Astrocyte (in vitro differentiated cells and primary cell): Measurements from ENCODE around the gene AHNAK. TPM values are rescaled to one million over a fixed set of nuclear protein-coding genes. Genes with fewer than 3 reads are reported as not detected.

Experiments
- DNase-seq: peaks from one replicate; pipeline ENCODE4 v3.0.0-alpha.2; 2010; ENCODE audit warnings: low read depth
- FAIRE-seq: peaks from 2 replicates; lab custom pipeline; 2011; peaks lifted over from hg19 to GRCh38; lab: Jason Lieb, UNC
- H2AFZ ChIP-seq: 2 replicates; pipeline ENCODE4 v1.6.0; 2012; ENCODE audit warnings: low read depth, low read length, inconsistent platforms
- H3K27ac ChIP-seq: 2 replicates; pipeline ENCODE4 v1.5.1; 2011; ENCODE audit warnings: low read depth, low read length, inconsistent platforms
- H3K27me3 ChIP-seq: 2 replicates; pipeline ENCODE4 v1.6.0; 2011; ENCODE audit warnings: low read length, inconsistent platforms; ENCODE audit not compliant: insufficient read depth
- H3K36me3 ChIP-seq: 2 replicates; pipeline ENCODE4 v1.5.1; 2011; ENCODE audit warnings: low read length, inconsistent platforms; ENCODE audit not compliant: insufficient read depth
- H3K4me1 ChIP-seq: 2 replicates; pipeline ENCODE4 v1.5.1; 2011; ENCODE audit warnings: low read length, inconsistent platforms; ENCODE audit not compliant: insufficient read depth
- H3K4me2 ChIP-seq: 2 replicates; pipeline ENCODE4 v1.6.0; 2012; ENCODE audit warnings: low read length, inconsistent platforms
- H3K4me3 ChIP-seq: 2 replicates; pipeline ENCODE4 v1.5.1; 2011; ENCODE audit warnings: low read depth, mild to moderate bottlenecking, low read length, inconsistent platforms; ENCODE audit not compliant: insufficient read depth
- H3K79me2 ChIP-seq: 2 replicates; pipeline ENCODE4 v1.6.0; 2012; ENCODE audit warnings: mild to moderate bottlenecking, low read length, inconsistent platforms; ENCODE audit not compliant: insufficient read depth
- H3K9ac ChIP-seq: 2 replicates; pipeline ENCODE4 v1.6.0; 2012; ENCODE audit warnings: mild to moderate bottlenecking, low read length, inconsistent platforms
- H3K9me3 ChIP-seq: 2 replicates; pipeline ENCODE4 v1.5.1; 2012; ENCODE audit warnings: low read depth, mild to moderate bottlenecking, low read length, inconsistent platforms; ENCODE audit not compliant: insufficient read depth
- H4K20me1 ChIP-seq: 2 replicates; pipeline ENCODE4 v1.6.0; 2012; ENCODE audit warnings: low read length, inconsistent platforms; ENCODE audit not compliant: insufficient read depth
- H3K27ac Mint-ChIP-seq: one replicate; pipeline ENCODE4 v1.8.0; 2021; ENCODE audit warnings: mild to moderate bottlenecking, mixed read lengths; ENCODE audit not compliant: unreplicated experiment
- H3K27me3 Mint-ChIP-seq: one replicate; pipeline ENCODE4 v1.8.0; 2021; ENCODE audit warnings: low read depth, mixed read lengths; ENCODE audit not compliant: unreplicated experiment
- H3K36me3 Mint-ChIP-seq: one replicate; pipeline ENCODE4 v1.8.0; 2021; ENCODE audit warnings: low read depth, mixed read lengths; ENCODE audit not compliant: unreplicated experiment
- H3K4me1 Mint-ChIP-seq: one replicate; pipeline ENCODE4 v1.8.0; 2021; ENCODE audit warnings: low read depth, mixed read lengths; ENCODE audit not compliant: unreplicated experiment
- H3K4me3 Mint-ChIP-seq: one replicate; pipeline ENCODE4 v1.8.0; 2021; ENCODE audit warnings: mild to moderate bottlenecking, moderate library complexity, mixed read lengths; ENCODE audit not compliant: unreplicated experiment
- H3K9me3 Mint-ChIP-seq: one replicate; pipeline ENCODE4 v1.8.0; 2021; ENCODE audit warnings: mild to moderate bottlenecking, mixed read lengths; ENCODE audit not compliant: unreplicated experiment
- EZH2 ChIP-seq: IDR thresholded peaks from 2 replicates; pipeline ENCODE4 v1.6.1; 2012; ENCODE audit warnings: mild to moderate bottlenecking, low read length, inconsistent platforms; ENCODE audit not compliant: insufficient read depth
- total RNA-seq: library from RNA; stranded (reverse); gene quantifications from 2 replicates; pipeline ENCODE4 v1.2.1, GENCODE V29; 2021
- TF ChIP-seq, protein P1 (sequence below): IDR thresholded peaks from 2 replicates; pipeline ENCODE4 v1.5.1; 2011; ENCODE audit warnings: low read depth, mild to moderate bottlenecking, inconsistent platforms, low read length, moderate library complexity; ENCODE audit not compliant: insufficient read depth

Gene AHNAK
- total RNA-seq, 1 donor from 2014 or later, result 378 TPM

- Histone ChIP-seq H3K27ac (no peak overlapping the region), H3K79me2 (no peaks in the 10 kb centered on the region), H3K4me2 (no peak overlapping the region), H3K9ac (no peak overlapping the region), H3K9me3 (no peaks in the 10 kb centered on the region), H2AFZ (no peak overlapping the region), H4K20me1 (no peaks in the 10 kb centered on the region), H3K4me1 (peaks cover 4% of the 10 kb centered on the region), H3K27me3 (no peaks in the 10 kb centered on the region), H3K4me3 (no peak overlapping the region), H3K36me3 (no peaks in the 10 kb centered on the region)
- Mint-ChIP-seq H3K4me1 (peaks cover 6% of the 10 kb centered on the region), H3K27me3 (peaks cover 3% of the 10 kb centered on the region), H3K9me3 (no peaks in the 10 kb centered on the region), H3K36me3 (no peaks in the 10 kb centered on the region), H3K4me3 (no peak overlapping the region), H3K27ac (no peak overlapping the region)
- FAIRE-seq (no peak), DNase-seq (no peak)
- TF ChIP-seq, protein P1, sequence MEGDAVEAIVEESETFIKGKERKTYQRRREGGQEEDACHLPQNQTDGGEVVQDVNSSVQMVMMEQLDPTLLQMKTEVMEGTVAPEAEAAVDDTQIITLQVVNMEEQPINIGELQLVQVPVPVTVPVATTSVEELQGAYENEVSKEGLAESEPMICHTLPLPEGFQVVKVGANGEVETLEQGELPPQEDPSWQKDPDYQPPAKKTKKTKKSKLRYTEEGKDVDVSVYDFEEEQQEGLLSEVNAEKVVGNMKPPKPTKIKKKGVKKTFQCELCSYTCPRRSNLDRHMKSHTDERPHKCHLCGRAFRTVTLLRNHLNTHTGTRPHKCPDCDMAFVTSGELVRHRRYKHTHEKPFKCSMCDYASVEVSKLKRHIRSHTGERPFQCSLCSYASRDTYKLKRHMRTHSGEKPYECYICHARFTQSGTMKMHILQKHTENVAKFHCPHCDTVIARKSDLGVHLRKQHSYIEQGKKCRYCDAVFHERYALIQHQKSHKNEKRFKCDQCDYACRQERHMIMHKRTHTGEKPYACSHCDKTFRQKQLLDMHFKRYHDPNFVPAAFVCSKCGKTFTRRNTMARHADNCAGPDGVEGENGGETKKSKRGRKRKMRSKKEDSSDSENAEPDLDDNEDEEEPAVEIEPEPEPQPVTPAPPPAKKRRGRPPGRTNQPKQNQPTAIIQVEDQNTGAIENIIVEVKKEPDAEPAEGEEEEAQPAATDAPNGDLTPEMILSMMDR, result no peak
- no peak for TF ChIP-seq EZH2
These were observed 90.0 kb downstream of the AHNAK start for GRCh38 chr11:62456630-62457029.

DNA sequence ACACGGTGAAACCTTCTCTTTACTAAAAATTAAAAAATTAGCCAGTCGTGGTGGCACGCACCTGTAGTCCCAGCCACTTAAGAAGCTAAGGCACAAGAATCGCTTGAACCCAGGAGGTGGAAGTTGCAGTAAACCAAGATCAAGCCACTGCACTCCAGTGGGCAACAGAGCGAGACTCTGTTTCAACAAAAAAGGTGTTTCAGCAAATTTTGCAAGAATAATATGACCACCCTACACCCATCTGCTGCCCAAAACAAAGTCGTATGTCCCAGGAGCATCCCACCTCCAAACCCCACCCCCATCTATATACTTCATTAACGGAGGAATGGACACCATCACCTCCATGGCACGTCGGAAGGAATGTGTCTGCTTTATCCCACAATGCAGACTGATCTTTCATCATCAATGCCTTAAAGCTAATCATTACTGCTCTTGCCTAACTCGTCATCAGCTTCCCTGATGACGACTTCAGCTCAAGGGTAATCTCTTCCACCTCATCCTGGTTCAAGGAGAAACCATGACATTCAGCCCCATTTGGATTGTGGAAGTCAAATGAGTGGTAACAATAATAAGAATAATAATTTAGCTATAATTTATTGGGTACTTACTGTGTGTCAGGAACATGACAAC, 93.7 kb downstream of the AHNAK start:
- peaks cover 4% of the 10 kb centered on the region for H3K9me3 Mint-ChIP-seq
- Histone ChIP-seq H4K20me1 (no peaks in the 10 kb centered on the region), H3K27ac (no peak overlapping the region), H3K36me3 (no peaks in the 10 kb centered on the region), H2AFZ (no peak overlapping the region), H3K9ac (no peak overlapping the region), H3K27me3 (no peaks in the 10 kb centered on the region), H3K4me1 (peaks cover 4% of the 10 kb centered on the region), H3K9me3 (no peaks in the 10 kb centered on the region), H3K79me2 (no peaks in the 10 kb centered on the region), H3K4me2 (no peak overlapping the region), H3K4me3 (no peak overlapping the region)
- H3K4me3 Mint-ChIP-seq, result no peak overlapping the region
- FAIRE-seq, result no peak
- no peak for DNase-seq
- no peaks in the 10 kb centered on the region for H3K36me3 Mint-ChIP-seq
- no peak for TF ChIP-seq EZH2
- TF ChIP-seq, protein P1, result no peak
- H3K4me1 Mint-ChIP-seq, result peaks cover 6% of the 10 kb centered on the region
- H3K27me3 Mint-ChIP-seq, result peaks cover 5% of the 10 kb centered on the region
- H3K27ac Mint-ChIP-seq, result no peak overlapping the region

- no peak overlapping the region for H3K4me3 ChIP-seq
- no peak overlapping the region for H3K9ac ChIP-seq
- Mint-ChIP-seq H3K9me3 (peaks cover 6% of the 10 kb centered on the region), H3K4me3 (no peak overlapping the region), H3K27ac (no peak overlapping the region), H3K4me1 (peaks cover 6% of the 10 kb centered on the region), H3K36me3 (peaks cover 4% of the 10 kb centered on the region), H3K27me3 (peaks cover 12% of the 10 kb centered on the region)
- no peaks in the 10 kb centered on the region for H3K36me3 ChIP-seq
- no peaks in the 10 kb centered on the region for H3K79me2 ChIP-seq
- no peak overlapping the region for H2AFZ ChIP-seq
- no peak overlapping the region for H3K4me2 ChIP-seq
- no peak for DNase-seq
- TF ChIP-seq, protein P1, result no peak
- TF ChIP-seq EZH2, result no peak
- FAIRE-seq, result no peak
- no peak overlapping the region for H3K27ac ChIP-seq
- no peaks in the 10 kb centered on the region for H3K27me3 ChIP-seq
- peaks cover 4% of the 10 kb centered on the region for H3K4me1 ChIP-seq
- no peaks in the 10 kb centered on the region for H4K20me1 ChIP-seq
- H3K9me3 ChIP-seq, result no peaks in the 10 kb centered on the region
These were observed 94.3 kb downstream of the AHNAK start for GRCh38 chr11:62452261-62452660.
